ENCODE measurements around the gene TBC1D10A.

DNA sequence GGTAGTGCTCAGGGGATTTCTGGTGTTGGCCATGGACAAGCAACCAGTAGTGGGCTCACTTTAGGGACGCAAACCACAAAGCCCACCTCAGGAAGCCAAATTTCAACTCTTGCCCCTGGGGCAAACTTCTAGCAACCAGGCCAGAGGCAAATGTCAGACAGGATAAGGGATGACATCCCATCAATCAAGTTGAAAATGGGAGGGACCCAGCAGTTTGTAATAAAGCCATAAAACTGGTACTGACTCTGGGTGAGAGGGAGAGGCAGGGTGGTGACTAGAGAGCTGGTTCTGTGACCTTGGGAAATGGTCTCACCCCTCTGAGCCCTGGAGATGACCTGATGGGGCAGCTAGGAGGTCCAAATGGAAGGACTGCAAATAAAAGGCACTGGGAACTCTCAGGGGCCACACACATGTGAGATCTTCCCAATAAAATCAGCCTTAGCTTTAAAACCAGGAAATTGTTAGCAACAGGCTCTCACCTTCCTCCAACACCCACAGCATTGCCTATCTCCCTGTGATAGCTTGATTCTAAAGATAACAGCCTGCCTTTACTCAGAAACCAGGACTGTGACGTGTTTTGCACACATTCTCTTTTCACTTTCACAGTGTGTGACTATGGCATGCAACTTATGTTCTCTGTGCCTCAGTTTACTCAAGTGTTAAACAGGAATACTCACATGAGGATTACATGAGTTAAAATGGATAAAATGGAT, 6.4 kb upstream of the TBC1D10A start:
- TF ChIP-seq, protein P1, sequence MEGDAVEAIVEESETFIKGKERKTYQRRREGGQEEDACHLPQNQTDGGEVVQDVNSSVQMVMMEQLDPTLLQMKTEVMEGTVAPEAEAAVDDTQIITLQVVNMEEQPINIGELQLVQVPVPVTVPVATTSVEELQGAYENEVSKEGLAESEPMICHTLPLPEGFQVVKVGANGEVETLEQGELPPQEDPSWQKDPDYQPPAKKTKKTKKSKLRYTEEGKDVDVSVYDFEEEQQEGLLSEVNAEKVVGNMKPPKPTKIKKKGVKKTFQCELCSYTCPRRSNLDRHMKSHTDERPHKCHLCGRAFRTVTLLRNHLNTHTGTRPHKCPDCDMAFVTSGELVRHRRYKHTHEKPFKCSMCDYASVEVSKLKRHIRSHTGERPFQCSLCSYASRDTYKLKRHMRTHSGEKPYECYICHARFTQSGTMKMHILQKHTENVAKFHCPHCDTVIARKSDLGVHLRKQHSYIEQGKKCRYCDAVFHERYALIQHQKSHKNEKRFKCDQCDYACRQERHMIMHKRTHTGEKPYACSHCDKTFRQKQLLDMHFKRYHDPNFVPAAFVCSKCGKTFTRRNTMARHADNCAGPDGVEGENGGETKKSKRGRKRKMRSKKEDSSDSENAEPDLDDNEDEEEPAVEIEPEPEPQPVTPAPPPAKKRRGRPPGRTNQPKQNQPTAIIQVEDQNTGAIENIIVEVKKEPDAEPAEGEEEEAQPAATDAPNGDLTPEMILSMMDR (IDR thresholded peaks at IDR 0.05; ENCODE audit: low read depth, low read length): no peak
- TF ChIP-seq POLR2A (IDR thresholded peaks at IDR 0.05; ENCODE audit: extremely low read depth, insufficient read length) (no peak), MYC (IDR thresholded peaks at IDR 0.05; ENCODE audit: low read depth, low read length) (no peak)
